H9 (cell line): Measurements from ENCODE around the gene SLCO3A1. TPM values are rescaled to one million over a fixed set of nuclear protein-coding genes. Genes with fewer than 3 reads are reported as not detected.

Experiments used
- DNase-seq: peaks from one replicate; pipeline ENCODE4 v3.0.0-alpha.2; 2017
- H2AFZ ChIP-seq: one replicate; pipeline ENCODE4 v1.6.1; 2013; ENCODE audit warnings: mild to moderate bottlenecking, low read length, control low read depth, moderate library complexity
- H2AK5ac ChIP-seq: 2 replicates; pipeline ENCODE4 v1.6.1; 2013; ENCODE audit warnings: low read length, control low read depth, mixed read lengths; ENCODE audit not compliant: insufficient read length
- H2BK120ac ChIP-seq: one replicate; pipeline ENCODE4 v1.6.1; 2013; ENCODE audit warnings: low read depth, mild to moderate bottlenecking, low read length, control low read depth, inconsistent platforms; ENCODE audit not compliant: poor library complexity, severe bottlenecking
- H2BK12ac ChIP-seq: 2 replicates; pipeline ENCODE4 v1.6.1; 2013; ENCODE audit warnings: low read length, control low read depth, mixed read lengths, low read depth; ENCODE audit not compliant: insufficient read length
- H2BK15ac ChIP-seq: 2 replicates; pipeline ENCODE4 v1.6.1; 2013; ENCODE audit warnings: low read depth, low read length, control low read depth
- H2BK20ac ChIP-seq: one replicate; pipeline ENCODE4 v1.6.1; 2013; ENCODE audit warnings: low read depth, mild to moderate bottlenecking, low read length, control low read depth, inconsistent platforms; ENCODE audit not compliant: poor library complexity, severe bottlenecking
- H2BK5ac ChIP-seq: 2 replicates; pipeline ENCODE4 v1.6.1; 2013; ENCODE audit warnings: low read length, control low read depth, mixed read lengths; ENCODE audit not compliant: insufficient read length
- H3K14ac ChIP-seq: 2 replicates; pipeline ENCODE4 v1.6.1; 2013; ENCODE audit warnings: low read length, control low read depth; ENCODE audit not compliant: insufficient read depth
- H3K18ac ChIP-seq: 2 replicates; pipeline ENCODE4 v1.6.1; 2013; ENCODE audit warnings: low read depth, mild to moderate bottlenecking, mixed read lengths, low read length, control low read depth; ENCODE audit not compliant: insufficient read length
- H3K23ac ChIP-seq: 2 replicates; pipeline ENCODE4 v1.6.1; 2013; ENCODE audit warnings: low read length, control low read depth, mixed read lengths, low read depth; ENCODE audit not compliant: insufficient read length
- H3K23me2 ChIP-seq: 2 replicates; pipeline ENCODE4 v1.6.1; 2013; ENCODE audit warnings: low read depth, mild to moderate bottlenecking, mixed read lengths, low read length, control low read depth; ENCODE audit not compliant: insufficient read length, poor library complexity, severe bottlenecking
- H3K27ac ChIP-seq: 2 replicates; pipeline ENCODE4 v1.5.1; 2013; ENCODE audit warnings: low read length, control low read depth, mixed read lengths, low read depth; ENCODE audit not compliant: insufficient read length
- H3K27me3 ChIP-seq: 2 replicates; pipeline ENCODE4 v1.6.1; 2013; ENCODE audit warnings: low read length, control low read depth, inconsistent platforms; ENCODE audit not compliant: insufficient read depth
- H3K4ac ChIP-seq: 2 replicates; pipeline ENCODE4 v1.6.1; 2013; ENCODE audit warnings: low read depth, mild to moderate bottlenecking, control low read depth, inconsistent platforms, low read length, moderate library complexity
- H3K4me1 ChIP-seq: 2 replicates; pipeline ENCODE4 v1.6.1; 2013; ENCODE audit warnings: low read length, control low read depth, inconsistent platforms; ENCODE audit not compliant: insufficient read depth
- H3K4me2 ChIP-seq: 2 replicates; pipeline ENCODE4 v1.6.1; 2013; ENCODE audit warnings: low read length, control low read depth, mixed read lengths; ENCODE audit not compliant: insufficient read length, insufficient read depth
- H3K56ac ChIP-seq: 2 replicates; pipeline ENCODE4 v1.6.1; 2013; ENCODE audit warnings: low read depth, mild to moderate bottlenecking, mixed read lengths, low read length, control low read depth; ENCODE audit not compliant: insufficient read length
- H3K79me1 ChIP-seq: 2 replicates; pipeline ENCODE4 v1.6.1; 2013; ENCODE audit warnings: low read depth, mild to moderate bottlenecking, moderate library complexity, low read length, control low read depth, inconsistent platforms; ENCODE audit not compliant: insufficient read depth, poor library complexity, severe bottlenecking
- H3K79me2 ChIP-seq: 2 replicates; pipeline ENCODE4 v1.6.1; 2013; ENCODE audit warnings: low read length, control low read depth, inconsistent platforms; ENCODE audit not compliant: insufficient read depth
- H3K9ac ChIP-seq: 2 replicates; pipeline ENCODE4 v1.6.1; 2013; ENCODE audit warnings: low read length, control low read depth, mixed read lengths; ENCODE audit not compliant: insufficient read length; ENCODE audit errors: extremely low read depth
- H3K9me3 ChIP-seq: one replicate; pipeline ENCODE4 v1.6.1; 2013; ENCODE audit warnings: low read depth, low read length, inconsistent platforms; ENCODE audit not compliant: control insufficient read depth
- H3T11ph ChIP-seq: one replicate; pipeline ENCODE4 v1.6.1; 2013; ENCODE audit warnings: mild to moderate bottlenecking, low read length, control low read depth, inconsistent platforms
- H4K20me1 ChIP-seq: one replicate; pipeline ENCODE4 v1.6.1; 2013; ENCODE audit not compliant: control insufficient read depth, insufficient read length, insufficient read depth
- H4K5ac ChIP-seq: 2 replicates; pipeline ENCODE4 v1.6.1; 2013; ENCODE audit warnings: low read depth, mild to moderate bottlenecking, mixed read lengths, low read length, control low read depth; ENCODE audit not compliant: insufficient read length
- H4K8ac ChIP-seq: replicated peaks from 2 replicates; pipeline ENCODE4 v1.6.1; 2013; ENCODE audit warnings: low read length, control low read depth, mixed read lengths, low read depth; ENCODE audit not compliant: insufficient read length
- H4K91ac ChIP-seq: 2 replicates; pipeline ENCODE4 v1.6.1; 2013; ENCODE audit warnings: low read depth, mild to moderate bottlenecking, moderate library complexity, mixed read lengths, low read length, control low read depth; ENCODE audit not compliant: insufficient read length
- H3K27ac Mint-ChIP-seq, 3 experiments: 2 replicates in 2 of 3; 3 replicates in 1 of 3; pipeline ENCODE4 v1.8.0; 2020 to 2021; ENCODE audit warnings: mixed read lengths in 3 of 3, mild to moderate bottlenecking in 1 of 3, moderate library complexity in 1 of 3
- H3K27me3 Mint-ChIP-seq: 2 replicates; pipeline ENCODE4 v1.8.0; 2021; ENCODE audit warnings: low read depth, mild to moderate bottlenecking, moderate library complexity, mixed read lengths
- H3K36me3 Mint-ChIP-seq, 3 experiments: 2 replicates in 2 of 3; 3 replicates in 1 of 3; pipeline ENCODE4 v1.8.0; 2020 to 2021; ENCODE audit warnings: low read depth in 3 of 3, mixed read lengths in 3 of 3; ENCODE audit not compliant: insufficient read depth in 1 of 3
- H3K4me1 Mint-ChIP-seq, 2 experiments: 2 replicates each; pipeline ENCODE4 v1.8.0; 2020; ENCODE audit warnings: mixed read lengths in 2 of 2
- H3K4me3 Mint-ChIP-seq, 2 experiments: 2 replicates in 1 of 2; 3 replicates in 1 of 2; pipeline ENCODE4 v1.8.0; 2020 to 2021; ENCODE audit warnings: mild to moderate bottlenecking in 2 of 2, mixed read lengths in 2 of 2, moderate library complexity in 1 of 2
- H3K9me3 Mint-ChIP-seq, 2 experiments: 2 replicates in 1 of 2; 3 replicates in 1 of 2; pipeline ENCODE4 v1.8.0; 2020; ENCODE audit warnings: mild to moderate bottlenecking in 2 of 2, mixed read lengths in 2 of 2, moderate library complexity in 1 of 2
- CTCF ChIP-seq: fragments of 200-600 bp; sonication (generic); conservative IDR thresholded peaks from 3 replicates; pipeline ENCODE4 v1.8.0; 2021; ENCODE audit warnings: antibody characterized with exemption, mild to moderate bottlenecking
- WGBS: extraction: QIAGEN DNeasy Blood & Tissue Kit; methylation state at CpG from one replicate; pipeline ENCODE4 v1.1.7; 2013; ENCODE audit warnings: missing lambda C conversion rate, low lambda C conversion rate, mixed read lengths; ENCODE audit not compliant: insufficient read length; ENCODE audit errors: extremely low coverage; 5-methylcytosine and 5-hydroxymethylcytosine counted together
- total RNA-seq: library from RNA; stranded (reverse); gene quantifications from 2 replicates; pipeline ENCODE4 v1.2.1, GENCODE V29; 2021

The SLCO3A1 gene
- total RNA-seq, 1 experiment from 2014 or later: 9.4 TPM

- Histone ChIP-seq H4K5ac (no peak overlapping the region), H3K79me2 (peaks cover 2% of the 10 kb centered on the region; the same call in 1 of the 2 replicates), H2AK5ac (no peak overlapping the region), H2BK5ac (no peak overlapping the region), H3K23me2 (no peaks in the 10 kb centered on the region), H3K9ac (no peak overlapping the region), H2BK120ac (no peak overlapping the region), H3K14ac (no peak overlapping the region), H4K91ac (no peak overlapping the region), H3K9me3 (no peaks in the 10 kb centered on the region), H2BK15ac (no peak overlapping the region), H3K18ac (no peak overlapping the region), H3K79me1 (no peaks in the 10 kb centered on the region), H3K23ac (no peak overlapping the region), H3K4me1 (peaks cover 5% of the 10 kb centered on the region; the same call in 1 of the 2 replicates), H4K20me1 (no peaks in the 10 kb centered on the region), H3K27ac (no peak overlapping the region), H3K27me3 (no peaks in the 10 kb centered on the region), H3T11ph (no peak overlapping the region), H2BK12ac (no peak overlapping the region), H3K56ac (no peak overlapping the region), H2AFZ (no peak overlapping the region), H4K8ac (no peak overlapping the region), H3K4ac (no peak overlapping the region), H3K4me2 (no peak overlapping the region), H2BK20ac (no peak overlapping the region)
- no peak for DNase-seq
- Mint-ChIP-seq H3K9me3 (no peaks in the 10 kb centered on the region), H3K27ac (no peak overlapping the region), H3K4me3 (no peak overlapping the region), H3K4me1 (peaks cover 33 to 42% of the 10 kb centered on the region in 2 experiments), H3K36me3 (no peaks in the 10 kb centered on the region; a peak in 1 of 7 replicates), H3K27me3 (no peaks in the 10 kb centered on the region)
- no CpG with 5 or more reads among the region's 2 CpGs for WGBS
- TF ChIP-seq CTCF: no peak
Measured at GRCh38 chr15:91879158-91879557, 25.6 kb downstream of the SLCO3A1 start.
